GM19395 (cell line): Measurements from ENCODE around the gene FGF6.
"Not testable (repeated sequence)": the region's sequence is repeated elsewhere in the genome, so short reads cannot be mapped to it uniquely, and the experiment has no call there.

Experiments used
- ATAC-seq: cut with Tn5 transposase; IDR thresholded peaks from one replicate; pipeline ENCODE4 v1.9.1; 2021; ENCODE audit warnings: mild to moderate bottlenecking, moderate library complexity; ENCODE audit not compliant: unreplicated experiment

FGF6 gene

DNA sequence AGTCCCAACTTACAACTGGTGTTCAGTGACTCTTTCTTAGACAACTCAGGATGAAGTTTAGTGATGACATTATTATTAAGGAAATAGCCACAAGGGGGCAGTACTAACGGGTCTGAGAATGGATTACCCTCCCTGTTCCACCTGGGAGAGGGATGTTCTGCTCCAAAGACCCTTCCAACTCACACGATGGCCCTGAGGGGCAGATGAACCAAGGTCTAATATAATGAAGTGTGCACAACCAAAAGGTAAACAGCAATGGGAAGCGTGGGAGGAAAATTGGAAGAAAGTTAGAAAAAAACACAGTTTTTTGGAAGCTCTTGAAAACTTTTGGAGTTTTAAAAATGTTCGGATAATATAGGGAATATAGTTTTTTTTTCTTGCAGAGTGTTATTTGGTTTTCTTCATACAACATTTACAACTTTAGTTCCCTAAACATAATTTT is 24.0 kb downstream of the FGF6 start:
- no peak for ATAC-seq

- no peak for ATAC-seq
Measured at GRCh38 chr12:4420138-4420670, 25.4 kb downstream of the FGF6 start.

DNA sequence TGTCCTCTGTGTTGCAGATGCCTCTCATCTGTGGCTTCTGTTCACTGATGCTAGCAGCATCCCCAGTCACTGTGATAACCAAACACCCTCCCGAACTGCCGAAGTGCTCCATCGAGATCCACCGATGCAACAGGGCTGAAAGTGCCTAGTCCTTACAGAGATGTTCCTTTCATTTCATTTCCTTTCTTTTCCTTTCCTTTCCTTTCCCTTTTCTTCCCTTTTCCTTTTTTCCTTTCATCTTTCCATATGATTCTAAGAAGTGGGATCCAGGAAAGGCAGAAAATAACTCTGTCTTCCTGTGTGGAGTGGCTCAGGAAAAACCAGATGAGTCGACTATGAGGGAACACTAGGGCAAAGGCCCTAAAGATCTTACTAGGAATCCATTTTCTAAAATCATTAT is 26.7 kb downstream of the FGF6 start:
- ATAC-seq = no peak

DNA sequence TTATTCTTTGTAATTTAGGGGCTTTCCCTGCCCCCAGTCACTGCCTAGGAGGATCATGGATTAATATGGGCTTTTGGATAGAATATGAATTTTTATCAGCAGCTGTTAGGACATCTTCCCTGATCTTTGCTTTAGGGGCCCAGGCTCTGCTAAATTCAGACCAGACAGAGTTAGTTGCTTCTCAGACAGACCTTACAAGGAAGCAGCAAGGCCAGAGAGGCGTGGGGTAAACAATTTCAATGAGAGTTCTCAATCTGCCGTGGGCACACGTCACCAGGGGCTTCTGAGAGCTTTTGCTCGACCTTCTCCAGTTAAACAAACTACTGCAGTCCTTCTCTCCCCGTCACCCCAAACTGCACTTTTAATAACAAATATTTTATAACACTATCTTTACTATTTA is 27.7 kb downstream of the FGF6 start:
- no peak for ATAC-seq

DNA sequence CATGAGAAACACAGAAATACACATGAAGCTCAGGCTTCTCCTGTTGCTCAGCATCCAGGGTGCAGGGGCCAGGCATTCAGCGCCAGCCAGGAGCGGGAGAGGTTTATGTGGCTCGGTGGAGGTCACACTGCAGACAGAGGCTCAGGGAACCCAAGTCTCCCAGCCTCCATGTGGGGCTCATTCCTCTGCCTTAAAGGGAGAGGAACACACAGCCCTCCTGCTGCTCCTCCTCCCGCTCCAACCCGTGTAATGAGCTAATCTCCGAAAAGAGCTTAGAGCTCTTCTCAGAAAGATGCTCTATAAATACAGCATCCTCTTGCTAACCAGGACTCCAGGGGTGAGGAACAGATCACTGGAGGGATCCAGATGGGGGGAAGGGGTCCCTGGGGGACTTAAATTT is 28.2 kb downstream of the FGF6 start:
- ATAC-seq = no peak

DNA sequence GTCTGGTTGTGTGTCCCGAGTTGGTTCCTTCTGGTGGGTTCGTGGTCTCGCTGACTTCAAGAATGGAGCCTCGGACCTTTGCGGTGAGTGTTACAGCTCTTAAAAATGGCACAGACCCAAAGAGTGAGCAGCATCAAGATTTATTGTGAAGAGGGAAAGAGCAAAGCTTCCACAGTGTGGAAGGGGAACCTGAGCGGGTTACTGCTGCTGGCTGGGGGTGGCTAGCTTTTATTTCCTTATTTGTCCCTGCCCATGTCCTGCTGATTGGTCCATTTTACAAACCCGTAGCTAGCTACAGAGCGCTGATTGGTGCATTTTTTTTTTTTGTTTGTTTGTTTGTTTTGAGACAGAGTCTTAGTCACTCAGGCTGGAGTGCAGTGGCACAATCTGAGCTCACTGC is 29.3 kb downstream of the FGF6 start:
- ATAC-seq = no peak

DNA sequence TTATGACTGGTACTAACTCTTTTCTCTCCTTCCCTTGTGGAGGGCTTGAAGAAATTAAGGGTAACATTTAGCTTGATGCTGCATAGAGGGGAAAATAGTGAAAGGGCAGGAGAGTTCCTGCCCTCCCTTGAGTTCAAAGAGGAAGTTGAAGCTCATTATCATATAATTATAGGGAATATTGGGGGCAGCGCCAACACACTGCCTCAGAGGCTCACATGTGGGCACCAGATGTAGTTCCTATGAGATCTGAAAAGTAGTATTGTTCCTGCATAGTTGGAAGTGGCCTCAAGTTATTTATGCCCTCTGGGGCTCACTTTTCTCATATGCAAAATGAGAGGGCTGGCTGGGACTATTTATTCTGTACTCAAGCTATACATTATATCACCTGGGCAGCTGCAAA is 33.1 kb downstream of the FGF6 start:
- no peak for ATAC-seq

DNA sequence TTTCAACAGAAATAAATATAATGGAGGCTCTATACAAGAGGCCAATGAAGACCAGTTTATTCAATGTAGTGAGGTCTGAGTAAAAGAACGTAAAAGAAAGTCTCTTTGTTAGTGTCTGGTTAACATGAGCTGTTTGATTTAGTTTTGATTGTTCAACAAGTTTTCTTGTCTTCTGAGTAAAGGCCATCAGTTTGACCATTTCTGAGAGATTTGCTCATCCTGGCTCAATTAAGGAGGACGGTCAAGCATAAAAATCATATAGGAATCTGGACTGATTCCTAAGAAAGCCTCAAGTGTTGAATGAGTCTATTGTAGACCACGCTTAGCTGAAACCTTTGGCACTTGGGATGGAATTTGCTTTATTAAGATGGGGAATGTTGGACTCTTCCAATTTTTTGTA is 33.6 kb downstream of the FGF6 start:
- ATAC-seq = no peak

GRCh38 chr12:4407136-4407535 is 38.5 kb downstream of the FGF6 start:
- no peak for ATAC-seq

DNA sequence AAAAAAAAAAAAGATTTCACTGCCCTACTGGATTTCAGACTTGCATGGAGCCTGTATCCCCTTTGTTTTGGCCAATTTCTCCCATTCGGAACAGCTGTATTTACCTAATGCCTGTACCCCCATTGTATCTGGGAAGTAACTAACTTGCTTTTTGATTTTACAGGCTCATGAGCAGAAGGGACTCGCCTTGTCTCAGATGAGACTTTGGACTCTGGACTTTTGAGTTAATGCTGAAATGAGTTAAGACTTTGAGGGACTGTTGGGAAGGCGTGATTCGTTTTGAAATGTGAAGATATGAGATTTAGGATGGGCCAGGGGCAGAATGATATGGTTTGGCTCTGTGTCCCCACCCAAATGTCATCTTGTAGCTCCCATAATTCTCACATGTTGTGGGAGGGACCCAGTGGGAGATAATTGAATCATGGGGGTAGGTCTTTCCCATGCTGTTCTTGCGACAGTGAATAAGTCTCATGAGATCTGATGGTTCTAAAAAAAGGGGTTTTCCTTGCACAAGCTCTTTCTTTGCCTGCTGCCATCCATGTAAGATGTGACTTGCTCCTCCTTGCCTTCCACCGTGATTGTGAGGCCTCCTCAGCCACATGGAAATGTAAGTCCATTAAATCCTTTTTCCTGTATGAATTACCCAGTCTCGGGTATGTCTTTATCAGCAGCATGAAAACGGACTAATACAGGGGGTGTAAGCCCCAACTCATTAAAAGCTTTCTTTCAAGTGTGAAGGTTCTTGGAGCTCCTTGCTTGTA is 40.6 kb downstream of the FGF6 start:
- ATAC-seq = not testable (repeated sequence)

GRCh38 chr12:4402996-4403395 is 42.6 kb downstream of the FGF6 start:
- ATAC-seq = no peak

- no peak for ATAC-seq
Measured at GRCh38 chr12:4401117-4401516, 44.5 kb downstream of the FGF6 start.

DNA sequence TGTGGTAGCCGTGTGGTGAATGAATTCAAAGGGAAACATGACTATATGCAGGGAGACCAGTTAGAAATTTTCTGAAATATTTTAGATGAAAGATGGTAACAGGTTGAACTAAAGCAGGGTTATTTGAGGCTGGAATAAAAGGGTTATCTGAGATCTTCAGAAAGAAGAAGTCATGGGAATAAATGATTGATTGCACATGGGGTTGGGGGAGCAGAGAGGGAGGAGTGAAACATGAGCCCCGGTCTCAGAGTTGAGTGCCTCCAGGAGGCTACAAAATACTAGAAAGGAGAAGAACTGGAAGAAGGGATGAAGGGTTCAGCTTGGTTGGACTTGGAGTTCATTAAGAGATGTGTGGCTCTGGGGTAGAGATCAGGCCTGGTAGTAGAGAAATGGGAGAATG is 49.8 kb downstream of the FGF6 start:
- ATAC-seq = no peak

DNA sequence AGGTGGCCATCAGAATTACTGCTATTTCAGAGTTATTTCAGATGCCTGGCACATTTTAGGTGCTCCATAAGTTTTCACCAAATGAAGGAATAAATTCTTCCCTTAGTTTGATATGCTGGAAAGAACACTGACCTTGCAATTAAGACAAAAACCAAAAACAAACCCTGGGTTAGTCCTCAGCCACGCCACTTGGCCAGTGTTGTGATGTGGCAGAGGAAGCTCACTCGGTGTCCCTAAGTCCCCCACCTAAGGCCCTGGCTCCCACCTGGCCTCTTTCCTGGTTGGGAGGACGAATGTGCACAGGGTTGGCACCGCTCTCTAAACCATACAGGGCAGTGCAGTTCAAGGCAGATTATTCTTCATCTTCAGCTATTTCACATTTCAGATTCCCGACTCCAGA is 52.4 kb downstream of the FGF6 start:
- no peak for ATAC-seq

DNA sequence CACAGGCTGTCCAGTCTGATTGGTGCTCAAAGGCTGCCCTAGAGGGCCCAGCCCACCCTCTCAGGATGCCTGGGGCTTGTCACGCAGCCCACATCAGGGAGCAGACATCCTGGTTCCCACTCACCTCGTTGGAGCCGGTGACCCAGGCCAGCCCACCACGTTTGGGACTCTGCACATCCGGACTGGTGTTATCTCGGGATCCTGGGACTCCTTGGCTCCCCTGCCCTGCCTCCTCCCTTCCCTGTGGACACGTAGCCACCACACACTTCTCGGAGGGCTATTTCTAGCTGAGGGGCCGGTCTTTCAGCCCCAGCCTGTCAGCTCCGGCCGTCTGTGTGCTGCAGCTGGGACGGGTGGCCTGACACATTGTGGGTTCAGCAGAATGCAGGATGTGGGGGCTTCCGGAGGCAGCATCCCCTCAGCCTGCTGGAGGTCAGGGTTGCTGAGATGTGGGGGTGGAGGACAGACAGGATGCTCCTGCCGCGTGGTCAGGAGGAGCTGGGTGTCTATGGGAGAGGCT is 53.3 kb downstream of the FGF6 start:
- no peak for ATAC-seq

GRCh38 chr12:4388662-4389061 is 57.0 kb downstream of the FGF6 start:
- no peak for ATAC-seq

- ATAC-seq = no peak
Measured at GRCh38 chr12:4388032-4388431, 57.6 kb downstream of the FGF6 start.

DNA sequence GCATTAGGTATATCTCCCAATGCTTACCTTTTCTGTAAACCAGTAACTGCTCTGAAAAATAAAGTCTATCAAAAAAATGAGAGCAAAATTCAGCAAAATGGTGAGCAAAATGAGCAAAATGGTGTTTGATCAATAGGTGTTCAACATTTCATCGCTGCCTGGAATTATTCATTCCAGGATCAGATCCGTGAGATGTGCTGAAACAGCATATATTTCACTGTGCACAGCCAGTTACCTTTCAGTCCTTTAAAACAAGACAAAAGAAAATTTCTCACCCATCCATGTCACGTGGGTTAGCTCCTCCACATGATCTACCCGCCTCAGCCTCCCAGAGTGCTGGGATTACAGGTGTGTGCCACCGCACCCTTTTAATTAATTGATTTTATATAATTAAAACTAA is 58.0 kb downstream of the FGF6 start:
- no peak for ATAC-seq

GRCh38 chr12:4386801-4387200 is 58.8 kb downstream of the FGF6 start:
- ATAC-seq = no peak
